K562 (cell line): ENCODE results near the gene FCSK. TPM values are rescaled to one million over a fixed set of nuclear protein-coding genes. Genes with fewer than 3 reads are reported as not detected.

Experiments
- ARHGAP35 ChIP-seq: fragments of 450-650 bp; IDR thresholded peaks from 2 replicates; pipeline ENCODE4 v1.6.1; 2018; ENCODE audit not compliant: partially characterized antibody
- BDP1 ChIP-seq: IDR thresholded peaks from 3 replicates; pipeline ENCODE4 v1.6.1; 2011; ENCODE audit not compliant: insufficient read length, insufficient read depth
- CC2D1A ChIP-seq: fragments of 450-650 bp; IDR thresholded peaks from 2 replicates; pipeline ENCODE4 v1.6.1; 2017; ENCODE audit warnings: mild to moderate bottlenecking
- COPS2 ChIP-seq: fragments of 450-650 bp; conservative IDR thresholded peaks from 2 replicates; pipeline ENCODE4 v1.6.1; 2016; ENCODE audit warnings: mild to moderate bottlenecking, moderate library complexity
- DMBX1 ChIP-seq: fragments of 250-450 bp; sonication (Bioruptor Pico); IDR thresholded peaks from 2 replicates; pipeline ENCODE4 v1.8.0; 2022; ENCODE audit warnings: inconsistent platforms, mild to moderate bottlenecking, moderate library complexity, borderline replicate concordance
- EGR1 ChIP-seq: fragments of 450-650 bp; conservative IDR thresholded peaks from 2 replicates; pipeline ENCODE4 v1.6.1; 2017; ENCODE audit warnings: mild to moderate bottlenecking
- MCM3 ChIP-seq: fragments of 450-650 bp; IDR thresholded peaks from 2 replicates; pipeline ENCODE4 v1.6.1; 2016
- SOX6 ChIP-seq: fragments of 450-650 bp; IDR thresholded peaks from 2 replicates; pipeline ENCODE4 v1.6.1; 2014; ENCODE audit warnings: mild to moderate bottlenecking
- SREBF2 ChIP-seq: sonication (generic); formaldehyde crosslinking; IDR thresholded peaks from 2 replicates; pipeline ENCODE4 v1.4.0; 2020; ENCODE audit warnings: mild to moderate bottlenecking, missing genetic modification reagents
- ZNF696 ChIP-seq: fragments of 250-450 bp; sonication (Bioruptor Pico); conservative IDR thresholded peaks from 2 replicates; pipeline ENCODE4 v1.4.0; 2020; ENCODE audit warnings: mild to moderate bottlenecking, moderate library complexity
- ZNF785 ChIP-seq: fragments of 250-450 bp; sonication (Bioruptor Pico); IDR thresholded peaks from 2 replicates; pipeline ENCODE4 v1.4.0; 2020; ENCODE audit warnings: mild to moderate bottlenecking
- polyA plus RNA-seq, 8 experiments: library from polyadenylated mRNA; depleted of rRNA in 4 of 8; stranded (reverse) in 5 of 8; unstranded in 3 of 8; fragments of >200 nt; fragmentation: Nextera tagmentation in 2 of 8; fragmentation: Illumina TruSeq in 1 of 8; extraction: Ambion mirVana in 2 of 8; extraction: Trizol in 1 of 8; gene quantifications; 2 replicates each; pipeline versions ENCODE4 v1.2.1 to v1.2.3, GENCODE V29; 2011 to 2014; ENCODE audit warnings: inconsistent platforms in 1 of 8, missing spikeins in 1 of 8
- total RNA-seq, 7 experiments: library from RNA; depleted of rRNA in 6 of 7; stranded (reverse); fragments of >200 nt in 6 of 7; fragmentation: Illumina TruSeq in 2 of 7; extraction: Trizol in 2 of 7; gene quantifications; 2 replicates each; pipeline versions ENCODE4 v1.2.1 to v1.2.3, GENCODE V29; 2011 to 2021; ENCODE audit warnings: low replicate concordance in 1 of 7
- TF ChIP-seq, protein P1 (sequence below): sonication (generic); formaldehyde crosslinking; IDR thresholded peaks from 2 replicates; pipeline ENCODE4 v1.8.0; 2023; ENCODE audit warnings: missing genetic modification reagents, mild to moderate bottlenecking, borderline replicate concordance
- TF ChIP-seq, protein P2 (sequence below): sonication (generic); formaldehyde crosslinking; IDR thresholded peaks from 2 replicates; pipeline ENCODE4 v1.5.0; 2020; ENCODE audit warnings: missing genetic modification reagents
- TF ChIP-seq, protein P3 (sequence below): sonication (generic); formaldehyde crosslinking; IDR thresholded peaks from 2 replicates; pipeline ENCODE4 v1.8.0; 2022; ENCODE audit warnings: mild to moderate bottlenecking, missing genetic modification reagents
- TF ChIP-seq, protein P4 (sequence below): IDR thresholded peaks from 3 replicates; pipeline ENCODE4 v1.6.1; 2011; ENCODE audit warnings: borderline replicate concordance, mild to moderate bottlenecking, moderate library complexity; ENCODE audit not compliant: insufficient read length; ENCODE audit errors: extremely low read depth

Gene FCSK
- total and polyA plus RNA-seq, 9 of the 15 experiments (the other 6 are each of a cell fraction or from before 2014, with no cell fraction given): 0.92 to 18.6 (median 8.3) TPM

DNA sequence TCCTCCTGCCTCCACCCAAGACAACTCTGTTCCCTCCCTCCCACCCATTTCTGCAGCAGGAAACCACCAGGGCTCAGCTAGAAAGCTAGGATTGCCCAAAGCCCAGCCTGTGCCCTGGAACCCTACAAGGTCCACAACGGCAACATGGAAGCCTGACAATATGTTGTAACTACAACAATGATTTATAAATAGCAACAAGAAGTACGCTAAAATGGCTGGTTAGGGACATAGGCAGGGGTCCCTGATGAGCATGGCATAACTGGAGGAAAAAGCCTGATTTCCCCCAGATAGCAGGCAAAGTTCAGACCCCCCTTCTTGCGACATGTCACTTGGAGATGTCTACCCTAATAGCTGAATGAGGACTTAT, 22.1 kb upstream of the FCSK start (continued):
- TF ChIP-seq, protein P1, sequence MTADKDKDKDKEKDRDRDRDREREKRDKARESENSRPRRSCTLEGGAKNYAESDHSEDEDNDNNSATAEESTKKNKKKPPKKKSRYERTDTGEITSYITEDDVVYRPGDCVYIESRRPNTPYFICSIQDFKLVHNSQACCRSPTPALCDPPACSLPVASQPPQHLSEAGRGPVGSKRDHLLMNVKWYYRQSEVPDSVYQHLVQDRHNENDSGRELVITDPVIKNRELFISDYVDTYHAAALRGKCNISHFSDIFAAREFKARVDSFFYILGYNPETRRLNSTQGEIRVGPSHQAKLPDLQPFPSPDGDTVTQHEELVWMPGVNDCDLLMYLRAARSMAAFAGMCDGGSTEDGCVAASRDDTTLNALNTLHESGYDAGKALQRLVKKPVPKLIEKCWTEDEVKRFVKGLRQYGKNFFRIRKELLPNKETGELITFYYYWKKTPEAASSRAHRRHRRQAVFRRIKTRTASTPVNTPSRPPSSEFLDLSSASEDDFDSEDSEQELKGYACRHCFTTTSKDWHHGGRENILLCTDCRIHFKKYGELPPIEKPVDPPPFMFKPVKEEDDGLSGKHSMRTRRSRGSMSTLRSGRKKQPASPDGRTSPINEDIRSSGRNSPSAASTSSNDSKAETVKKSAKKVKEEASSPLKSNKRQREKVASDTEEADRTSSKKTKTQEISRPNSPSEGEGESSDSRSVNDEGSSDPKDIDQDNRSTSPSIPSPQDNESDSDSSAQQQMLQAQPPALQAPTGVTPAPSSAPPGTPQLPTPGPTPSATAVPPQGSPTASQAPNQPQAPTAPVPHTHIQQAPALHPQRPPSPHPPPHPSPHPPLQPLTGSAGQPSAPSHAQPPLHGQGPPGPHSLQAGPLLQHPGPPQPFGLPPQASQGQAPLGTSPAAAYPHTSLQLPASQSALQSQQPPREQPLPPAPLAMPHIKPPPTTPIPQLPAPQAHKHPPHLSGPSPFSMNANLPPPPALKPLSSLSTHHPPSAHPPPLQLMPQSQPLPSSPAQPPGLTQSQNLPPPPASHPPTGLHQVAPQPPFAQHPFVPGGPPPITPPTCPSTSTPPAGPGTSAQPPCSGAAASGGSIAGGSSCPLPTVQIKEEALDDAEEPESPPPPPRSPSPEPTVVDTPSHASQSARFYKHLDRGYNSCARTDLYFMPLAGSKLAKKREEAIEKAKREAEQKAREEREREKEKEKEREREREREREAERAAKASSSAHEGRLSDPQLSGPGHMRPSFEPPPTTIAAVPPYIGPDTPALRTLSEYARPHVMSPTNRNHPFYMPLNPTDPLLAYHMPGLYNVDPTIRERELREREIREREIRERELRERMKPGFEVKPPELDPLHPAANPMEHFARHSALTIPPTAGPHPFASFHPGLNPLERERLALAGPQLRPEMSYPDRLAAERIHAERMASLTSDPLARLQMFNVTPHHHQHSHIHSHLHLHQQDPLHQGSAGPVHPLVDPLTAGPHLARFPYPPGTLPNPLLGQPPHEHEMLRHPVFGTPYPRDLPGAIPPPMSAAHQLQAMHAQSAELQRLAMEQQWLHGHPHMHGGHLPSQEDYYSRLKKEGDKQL (CRISPR knock-in tag): no peak
- TF ChIP-seq DMBX1 (CRISPR knock-in tag): peak; percentile 67
- TF ChIP-seq, protein P2, sequence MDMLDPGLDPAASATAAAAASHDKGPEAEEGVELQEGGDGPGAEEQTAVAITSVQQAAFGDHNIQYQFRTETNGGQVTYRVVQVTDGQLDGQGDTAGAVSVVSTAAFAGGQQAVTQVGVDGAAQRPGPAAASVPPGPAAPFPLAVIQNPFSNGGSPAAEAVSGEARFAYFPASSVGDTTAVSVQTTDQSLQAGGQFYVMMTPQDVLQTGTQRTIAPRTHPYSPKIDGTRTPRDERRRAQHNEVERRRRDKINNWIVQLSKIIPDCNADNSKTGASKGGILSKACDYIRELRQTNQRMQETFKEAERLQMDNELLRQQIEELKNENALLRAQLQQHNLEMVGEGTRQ (CRISPR knock-in tag): no peak
- TF ChIP-seq, protein P3, sequence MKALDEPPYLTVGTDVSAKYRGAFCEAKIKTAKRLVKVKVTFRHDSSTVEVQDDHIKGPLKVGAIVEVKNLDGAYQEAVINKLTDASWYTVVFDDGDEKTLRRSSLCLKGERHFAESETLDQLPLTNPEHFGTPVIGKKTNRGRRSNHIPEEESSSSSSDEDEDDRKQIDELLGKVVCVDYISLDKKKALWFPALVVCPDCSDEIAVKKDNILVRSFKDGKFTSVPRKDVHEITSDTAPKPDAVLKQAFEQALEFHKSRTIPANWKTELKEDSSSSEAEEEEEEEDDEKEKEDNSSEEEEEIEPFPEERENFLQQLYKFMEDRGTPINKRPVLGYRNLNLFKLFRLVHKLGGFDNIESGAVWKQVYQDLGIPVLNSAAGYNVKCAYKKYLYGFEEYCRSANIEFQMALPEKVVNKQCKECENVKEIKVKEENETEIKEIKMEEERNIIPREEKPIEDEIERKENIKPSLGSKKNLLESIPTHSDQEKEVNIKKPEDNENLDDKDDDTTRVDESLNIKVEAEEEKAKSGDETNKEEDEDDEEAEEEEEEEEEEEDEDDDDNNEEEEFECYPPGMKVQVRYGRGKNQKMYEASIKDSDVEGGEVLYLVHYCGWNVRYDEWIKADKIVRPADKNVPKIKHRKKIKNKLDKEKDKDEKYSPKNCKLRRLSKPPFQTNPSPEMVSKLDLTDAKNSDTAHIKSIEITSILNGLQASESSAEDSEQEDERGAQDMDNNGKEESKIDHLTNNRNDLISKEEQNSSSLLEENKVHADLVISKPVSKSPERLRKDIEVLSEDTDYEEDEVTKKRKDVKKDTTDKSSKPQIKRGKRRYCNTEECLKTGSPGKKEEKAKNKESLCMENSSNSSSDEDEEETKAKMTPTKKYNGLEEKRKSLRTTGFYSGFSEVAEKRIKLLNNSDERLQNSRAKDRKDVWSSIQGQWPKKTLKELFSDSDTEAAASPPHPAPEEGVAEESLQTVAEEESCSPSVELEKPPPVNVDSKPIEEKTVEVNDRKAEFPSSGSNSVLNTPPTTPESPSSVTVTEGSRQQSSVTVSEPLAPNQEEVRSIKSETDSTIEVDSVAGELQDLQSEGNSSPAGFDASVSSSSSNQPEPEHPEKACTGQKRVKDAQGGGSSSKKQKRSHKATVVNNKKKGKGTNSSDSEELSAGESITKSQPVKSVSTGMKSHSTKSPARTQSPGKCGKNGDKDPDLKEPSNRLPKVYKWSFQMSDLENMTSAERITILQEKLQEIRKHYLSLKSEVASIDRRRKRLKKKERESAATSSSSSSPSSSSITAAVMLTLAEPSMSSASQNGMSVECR (CRISPR knock-in tag): no peak
- TF ChIP-seq SOX6: no peak
- TF ChIP-seq EGR1: no peak
- no peak for TF ChIP-seq CC2D1A
- TF ChIP-seq SREBF2 (CRISPR knock-in tag): no peak
- TF ChIP-seq ZNF696 (CRISPR knock-in tag): no peak
- TF ChIP-seq, protein P4, sequence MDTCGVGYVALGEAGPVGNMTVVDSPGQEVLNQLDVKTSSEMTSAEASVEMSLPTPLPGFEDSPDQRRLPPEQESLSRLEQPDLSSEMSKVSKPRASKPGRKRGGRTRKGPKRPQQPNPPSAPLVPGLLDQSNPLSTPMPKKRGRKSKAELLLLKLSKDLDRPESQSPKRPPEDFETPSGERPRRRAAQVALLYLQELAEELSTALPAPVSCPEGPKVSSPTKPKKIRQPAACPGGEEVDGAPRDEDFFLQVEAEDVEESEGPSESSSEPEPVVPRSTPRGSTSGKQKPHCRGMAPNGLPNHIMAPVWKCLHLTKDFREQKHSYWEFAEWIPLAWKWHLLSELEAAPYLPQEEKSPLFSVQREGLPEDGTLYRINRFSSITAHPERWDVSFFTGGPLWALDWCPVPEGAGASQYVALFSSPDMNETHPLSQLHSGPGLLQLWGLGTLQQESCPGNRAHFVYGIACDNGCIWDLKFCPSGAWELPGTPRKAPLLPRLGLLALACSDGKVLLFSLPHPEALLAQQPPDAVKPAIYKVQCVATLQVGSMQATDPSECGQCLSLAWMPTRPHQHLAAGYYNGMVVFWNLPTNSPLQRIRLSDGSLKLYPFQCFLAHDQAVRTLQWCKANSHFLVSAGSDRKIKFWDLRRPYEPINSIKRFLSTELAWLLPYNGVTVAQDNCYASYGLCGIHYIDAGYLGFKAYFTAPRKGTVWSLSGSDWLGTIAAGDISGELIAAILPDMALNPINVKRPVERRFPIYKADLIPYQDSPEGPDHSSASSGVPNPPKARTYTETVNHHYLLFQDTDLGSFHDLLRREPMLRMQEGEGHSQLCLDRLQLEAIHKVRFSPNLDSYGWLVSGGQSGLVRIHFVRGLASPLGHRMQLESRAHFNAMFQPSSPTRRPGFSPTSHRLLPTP: no peak
- TF ChIP-seq MCM3: no peak
- no peak for TF ChIP-seq ARHGAP35
- TF ChIP-seq COPS2: no peak
- TF ChIP-seq ZNF785 (CRISPR knock-in tag): no peak
- TF ChIP-seq BDP1: no peak
